Esophagus muscularis mucosa (tissue), 3 donors: Measurements from ENCODE around the gene MAL.
"Not testable (repeated sequence)": the region's sequence is repeated elsewhere in the genome, so short reads cannot be mapped to it uniquely, and the experiment has no call there.

ENCODE experiments used
- CTCF ChIP-seq, 3 experiments: fragments of 200-600 bp in 2 of 3; fragments of 450-650 bp in 1 of 3; sonication (generic) in 2 of 3; IDR thresholded peaks; one replicate each; pipeline ENCODE4 v1.5.1; 2017 to 2019; ENCODE audit warnings: antibody characterized with exemption in 3 of 3, mild to moderate bottlenecking in 2 of 3, moderate library complexity in 1 of 3
- POLR2A ChIP-seq: fragments of 450-650 bp; IDR thresholded peaks from one replicate; pipeline ENCODE4 v1.6.1; 2017; ENCODE audit warnings: antibody characterized with exemption, moderate library complexity, mild to moderate bottlenecking, low read depth

- TF ChIP-seq POLR2A; CTCF (IDR thresholded peaks at IDR 0.05): not testable (repeated sequence)
Measured at GRCh38 chr2:95037841-95038585, 12.5 kb downstream of the MAL start.
